Measurements from ENCODE around the gene TTC24. TPM values are rescaled to one million over a fixed set of nuclear protein-coding genes. Genes with fewer than 3 reads are reported as not detected.
A peak's percentile ranks its signal among the peaks of the same experiment; 100 is the strongest.
"Not testable (repeated sequence)": the region's sequence is repeated elsewhere in the genome, so short reads cannot be mapped to it uniquely, and the experiment has no call there.

Gene TTC24
- total RNA-seq, 1 donor, result not detected

- DNase-seq (ENCODE audit: insufficient read length, low spot score, missing footprints), result peak; percentile 90
- H3K36me3 ChIP-seq (ENCODE audit: insufficient read depth, low read length), result no peaks in the 10 kb centered on the region
- H3K27ac ChIP-seq (ENCODE audit: low read depth, low read length), result no peak overlapping the region
- no peak overlapping the region for H3K4me2 ChIP-seq (ENCODE audit: insufficient read depth, low read length)
- no peaks in the 10 kb centered on the region for H4K20me1 ChIP-seq (ENCODE audit: insufficient read depth, low read length)
- H2AFZ ChIP-seq (ENCODE audit: low read length), result no peak overlapping the region
- no peaks in the 10 kb centered on the region for H3K9me3 ChIP-seq (ENCODE audit: low read depth, low read length)
- no peaks in the 10 kb centered on the region for H3K4me1 ChIP-seq (ENCODE audit: insufficient read depth, low read length)
- H3K4me3 ChIP-seq (ENCODE audit: insufficient read depth, low read length), result no peak overlapping the region
- peaks cover 56% of the 10 kb centered on the region for H3K27me3 ChIP-seq (ENCODE audit: insufficient read depth, low read length)
- no peaks in the 10 kb centered on the region for H3K79me2 ChIP-seq (ENCODE audit: insufficient read depth, low read length)
- TF ChIP-seq CTCF (IDR thresholded peaks at IDR 0.05; ENCODE audit: extremely low read depth, low read depth, low read length), result peak; percentile 74
Observed at GRCh38 chr1:156625436-156626078, 46.0 kb downstream of the TTC24 start.

GRCh38 chr1:156626079-156626438 lies 46.5 kb downstream of the TTC24 start:
- no peaks in the 10 kb centered on the region for H3K79me2 ChIP-seq (ENCODE audit: insufficient read depth, low read length)
- no peaks in the 10 kb centered on the region for H4K20me1 ChIP-seq (ENCODE audit: insufficient read depth, low read length)
- H3K9me3 ChIP-seq (ENCODE audit: low read depth, low read length), result no peaks in the 10 kb centered on the region
- no peak overlapping the region for H3K4me2 ChIP-seq (ENCODE audit: insufficient read depth, low read length)
- H3K4me3 ChIP-seq (ENCODE audit: insufficient read depth, low read length), result no peak overlapping the region
- DNase-seq (ENCODE audit: insufficient read length, low spot score, missing footprints), result no peak
- H3K27ac ChIP-seq (ENCODE audit: low read depth, low read length), result no peak overlapping the region
- peak; percentile 3 for TF ChIP-seq CTCF (IDR thresholded peaks at IDR 0.05; ENCODE audit: extremely low read depth, low read depth, low read length)
- peaks cover 56% of the 10 kb centered on the region for H3K27me3 ChIP-seq (ENCODE audit: insufficient read depth, low read length)
- no peaks in the 10 kb centered on the region for H3K36me3 ChIP-seq (ENCODE audit: insufficient read depth, low read length)
- no peaks in the 10 kb centered on the region for H3K4me1 ChIP-seq (ENCODE audit: insufficient read depth, low read length)
- H2AFZ ChIP-seq (ENCODE audit: low read length), result no peak overlapping the region

GRCh38 chr1:156627313-156627880 lies 47.9 kb downstream of the TTC24 start:
- H3K4me1 ChIP-seq (ENCODE audit: insufficient read depth, low read length), result no peaks in the 10 kb centered on the region
- no peak overlapping the region for H3K4me3 ChIP-seq (ENCODE audit: insufficient read depth, low read length)
- no peaks in the 10 kb centered on the region for H3K36me3 ChIP-seq (ENCODE audit: insufficient read depth, low read length)
- no peaks in the 10 kb centered on the region for H3K9me3 ChIP-seq (ENCODE audit: low read depth, low read length)
- no peak overlapping the region for H2AFZ ChIP-seq (ENCODE audit: low read length)
- H3K27me3 ChIP-seq (ENCODE audit: insufficient read depth, low read length), result peaks cover 58% of the 10 kb centered on the region
- H3K4me2 ChIP-seq (ENCODE audit: insufficient read depth, low read length), result no peak overlapping the region
- DNase-seq (ENCODE audit: insufficient read length, low spot score, missing footprints), result peak; percentile 91
- peak; percentile 82 for TF ChIP-seq CTCF (IDR thresholded peaks at IDR 0.05; ENCODE audit: extremely low read depth, low read depth, low read length)
- H4K20me1 ChIP-seq (ENCODE audit: insufficient read depth, low read length), result no peaks in the 10 kb centered on the region
- no peaks in the 10 kb centered on the region for H3K79me2 ChIP-seq (ENCODE audit: insufficient read depth, low read length)
- H3K27ac ChIP-seq (ENCODE audit: low read depth, low read length), result no peak overlapping the region

GRCh38 chr1:156629823-156630449 lies 50.4 kb downstream of the TTC24 start:
- Histone ChIP-seq H2AFZ (ENCODE audit: low read length) (no peak overlapping the region), H3K27ac (ENCODE audit: low read depth, low read length) (no peak overlapping the region), H3K4me2 (ENCODE audit: insufficient read depth, low read length) (no peak overlapping the region), H3K27me3 (ENCODE audit: insufficient read depth, low read length) (peaks cover 59% of the 10 kb centered on the region), H3K79me2 (ENCODE audit: insufficient read depth, low read length) (no peaks in the 10 kb centered on the region), H3K4me1 (ENCODE audit: insufficient read depth, low read length) (no peaks in the 10 kb centered on the region), H3K36me3 (ENCODE audit: insufficient read depth, low read length) (no peaks in the 10 kb centered on the region), H4K20me1 (ENCODE audit: insufficient read depth, low read length) (no peaks in the 10 kb centered on the region), H3K9me3 (ENCODE audit: low read depth, low read length) (no peaks in the 10 kb centered on the region), H3K4me3 (ENCODE audit: insufficient read depth, low read length) (no peak overlapping the region)
- no peak for DNase-seq (ENCODE audit: insufficient read length, low spot score, missing footprints)
- TF ChIP-seq CTCF (IDR thresholded peaks at IDR 0.05; ENCODE audit: extremely low read depth, low read depth, low read length), result no peak

GRCh38 chr1:156631152-156631551 lies 51.6 kb downstream of the TTC24 start:
- H3K4me1 ChIP-seq (ENCODE audit: insufficient read depth, low read length); H3K79me2 ChIP-seq (ENCODE audit: insufficient read depth, low read length): not testable (repeated sequence)
- H3K27me3 ChIP-seq (ENCODE audit: insufficient read depth, low read length), result peaks cover 54% of the 10 kb centered on the region

More at GRCh38 chr1:156631152-156631551, 51.6 kb downstream of the TTC24 start:
- not testable (repeated sequence) for H4K20me1 ChIP-seq (ENCODE audit: insufficient read depth, low read length); DNase-seq (ENCODE audit: insufficient read length, low spot score, missing footprints); H3K9me3 ChIP-seq (ENCODE audit: low read depth, low read length); H3K4me2 ChIP-seq (ENCODE audit: insufficient read depth, low read length); H3K36me3 ChIP-seq (ENCODE audit: insufficient read depth, low read length); H2AFZ ChIP-seq (ENCODE audit: low read length); H3K27ac ChIP-seq (ENCODE audit: low read depth, low read length); H3K4me3 ChIP-seq (ENCODE audit: insufficient read depth, low read length)

Measured in osteoblast (primary cell).